ENCODE data around the gene FBXO3.
"Not testable (repeated sequence)": the region's sequence is repeated elsewhere in the genome, so short reads cannot be mapped to it uniquely, and the experiment has no call there.

The FBXO3 gene, protein sequence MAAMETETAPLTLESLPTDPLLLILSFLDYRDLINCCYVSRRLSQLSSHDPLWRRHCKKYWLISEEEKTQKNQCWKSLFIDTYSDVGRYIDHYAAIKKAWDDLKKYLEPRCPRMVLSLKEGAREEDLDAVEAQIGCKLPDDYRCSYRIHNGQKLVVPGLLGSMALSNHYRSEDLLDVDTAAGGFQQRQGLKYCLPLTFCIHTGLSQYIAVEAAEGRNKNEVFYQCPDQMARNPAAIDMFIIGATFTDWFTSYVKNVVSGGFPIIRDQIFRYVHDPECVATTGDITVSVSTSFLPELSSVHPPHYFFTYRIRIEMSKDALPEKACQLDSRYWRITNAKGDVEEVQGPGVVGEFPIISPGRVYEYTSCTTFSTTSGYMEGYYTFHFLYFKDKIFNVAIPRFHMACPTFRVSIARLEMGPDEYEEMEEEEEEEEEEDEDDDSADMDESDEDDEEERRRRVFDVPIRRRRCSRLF

DNA sequence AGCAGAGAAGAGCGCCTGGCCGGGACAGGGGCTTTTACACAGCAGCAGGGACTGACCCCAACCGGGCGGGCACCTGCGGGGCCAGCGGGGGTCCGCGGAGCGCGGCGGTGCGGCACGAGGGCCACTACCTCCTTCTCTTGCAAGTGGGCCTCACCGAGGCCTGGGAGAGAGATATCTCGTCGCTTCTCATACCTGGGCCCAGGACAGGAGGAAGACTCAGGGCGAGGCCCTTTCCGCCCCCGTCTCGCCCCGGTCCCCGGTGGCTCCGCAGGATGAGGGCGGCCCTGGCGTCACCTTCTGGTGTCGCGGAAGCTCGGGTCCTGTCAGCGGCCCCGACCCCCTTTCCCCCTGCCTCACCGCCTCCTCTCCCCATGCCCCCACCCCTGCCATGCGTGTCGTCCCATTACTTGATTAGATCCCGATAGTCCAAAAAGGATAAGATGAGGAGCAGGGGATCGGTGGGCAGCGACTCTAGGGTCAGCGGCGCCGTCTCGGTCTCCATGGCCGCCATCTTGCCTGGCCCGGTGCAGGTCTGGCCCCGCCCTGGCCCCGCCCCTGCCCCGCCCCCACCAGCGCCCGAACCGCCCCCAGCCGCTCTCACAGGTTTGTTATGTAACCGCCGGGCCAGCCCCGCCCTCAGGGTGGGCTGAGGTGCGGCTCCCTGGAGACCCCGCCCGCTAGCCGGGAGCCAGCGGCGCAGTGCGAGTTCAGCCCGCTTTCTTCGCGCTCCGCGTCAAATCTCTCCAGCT is at the start of gene FBXO3:
Gene FBXO3 (minus strand): TSS at position 534 of the 749 bp plus-strand sequence. CDS start 23 bp downstream, at position 511.
- in situ Hi-C loops (cut with MboI; ENCODE audit: low sequenced_read_pairs): no loop called here

DNA sequence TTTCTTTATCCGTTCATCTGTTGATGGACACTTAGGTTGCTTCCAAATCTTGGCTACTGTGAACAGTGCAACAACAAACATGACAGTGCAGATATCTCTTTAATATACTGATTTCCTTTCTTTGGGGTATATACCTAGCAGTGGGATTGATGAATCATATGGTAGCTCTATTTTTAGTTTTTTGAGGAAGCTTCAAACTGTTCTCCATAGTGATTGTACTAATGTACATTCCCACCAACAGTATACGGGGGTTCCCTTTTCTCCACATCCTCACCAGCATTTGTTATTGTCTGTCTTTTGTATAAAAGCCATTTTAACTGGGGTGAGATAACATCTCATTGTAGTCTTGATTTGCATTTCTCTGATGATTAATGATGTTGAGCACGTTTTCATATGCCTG is 48.7 kb upstream of the FBXO3 start:
- in situ Hi-C loops (cut with MboI; ENCODE audit: low sequenced_read_pairs): not testable (repeated sequence)

DNA sequence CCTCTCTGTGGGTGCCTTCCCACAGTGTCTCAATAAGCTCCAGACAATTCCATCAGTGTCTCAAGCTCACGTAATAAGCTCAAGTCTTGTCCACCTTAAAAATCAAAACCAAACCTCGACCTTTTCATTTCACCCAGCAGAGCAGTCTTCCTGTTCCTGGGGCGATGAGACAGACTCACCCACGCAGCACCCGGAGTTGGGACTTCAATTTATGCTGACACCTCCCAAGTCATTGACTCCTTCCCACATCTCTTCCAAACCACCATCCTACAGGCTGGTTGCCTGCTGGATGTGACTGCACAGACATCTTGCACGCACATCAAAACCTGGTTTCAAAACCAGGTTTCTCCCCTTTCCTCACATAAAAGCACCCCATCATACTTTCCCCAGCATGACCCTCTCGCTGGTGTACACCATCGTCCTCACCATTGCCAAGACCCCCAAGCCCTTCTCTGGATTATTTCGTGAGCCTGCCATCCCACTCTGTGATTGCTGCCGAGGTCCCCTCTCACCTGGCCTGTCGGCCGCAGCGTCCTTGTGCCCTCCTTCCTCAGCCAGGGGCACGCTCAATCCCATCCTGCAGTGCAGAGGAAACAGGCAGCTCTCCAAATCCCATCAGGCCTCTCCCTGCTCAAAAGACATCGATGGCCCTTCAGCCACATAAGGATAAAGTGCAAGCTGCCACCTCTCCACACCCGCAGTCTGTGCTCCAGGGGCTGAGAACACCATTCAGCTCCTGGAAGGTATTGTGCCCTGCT is 45.1 kb upstream of the FBXO3 start:
- in situ Hi-C loops (cut with MboI; ENCODE audit: low sequenced_read_pairs): no loop called here

DNA sequence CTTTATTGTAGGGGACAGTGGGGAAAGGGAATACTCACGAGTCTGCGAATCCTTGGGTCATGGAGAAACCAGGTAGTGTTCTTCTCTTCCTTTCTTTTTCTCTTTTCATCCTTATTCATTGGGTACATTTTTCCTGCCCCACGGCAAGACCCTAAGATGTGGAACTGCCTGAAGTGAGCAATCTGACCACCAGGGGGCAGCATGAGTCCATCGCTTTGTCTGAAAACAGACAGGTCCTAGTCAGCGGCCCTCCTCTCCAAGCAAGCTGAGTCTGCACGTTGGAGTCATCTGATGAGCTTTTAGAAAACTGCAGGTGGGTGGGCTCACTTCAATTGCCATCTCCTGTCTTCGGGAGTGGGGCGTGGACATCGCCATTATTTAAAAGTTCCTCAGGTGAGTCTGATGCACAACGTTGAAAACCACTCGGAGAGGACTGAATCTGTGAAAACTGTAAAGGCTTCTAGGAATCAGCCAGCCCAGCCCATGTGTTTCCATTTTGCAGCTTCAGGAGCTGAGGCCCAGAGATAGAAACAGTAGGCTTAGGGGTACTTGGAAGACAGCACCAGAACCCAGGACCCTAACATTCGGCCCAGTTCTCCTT is 34.0 kb upstream of the FBXO3 start:
- in situ Hi-C loops (cut with MboI; ENCODE audit: low sequenced_read_pairs): no loop called here

DNA sequence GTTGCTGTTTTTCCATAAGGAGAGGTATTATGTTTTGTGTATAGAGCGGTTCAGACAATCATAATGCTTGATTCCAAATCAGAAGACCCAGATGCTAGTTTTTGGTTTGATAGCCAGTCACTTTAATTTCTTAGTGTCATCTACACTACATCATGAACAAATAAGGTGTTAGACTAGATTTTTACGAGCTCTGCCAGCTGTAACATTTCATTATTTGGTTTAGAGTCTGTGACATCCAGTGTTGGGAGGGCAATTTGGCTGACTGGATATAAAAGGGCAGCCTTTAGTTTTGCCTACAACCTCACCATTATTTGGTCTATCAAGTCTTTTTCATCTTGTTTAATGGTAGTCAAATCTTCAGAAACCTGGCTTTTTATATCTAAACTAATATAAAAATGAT is 30.2 kb upstream of the FBXO3 start:
- in situ Hi-C loops (cut with MboI; ENCODE audit: low sequenced_read_pairs): no loop called here

DNA sequence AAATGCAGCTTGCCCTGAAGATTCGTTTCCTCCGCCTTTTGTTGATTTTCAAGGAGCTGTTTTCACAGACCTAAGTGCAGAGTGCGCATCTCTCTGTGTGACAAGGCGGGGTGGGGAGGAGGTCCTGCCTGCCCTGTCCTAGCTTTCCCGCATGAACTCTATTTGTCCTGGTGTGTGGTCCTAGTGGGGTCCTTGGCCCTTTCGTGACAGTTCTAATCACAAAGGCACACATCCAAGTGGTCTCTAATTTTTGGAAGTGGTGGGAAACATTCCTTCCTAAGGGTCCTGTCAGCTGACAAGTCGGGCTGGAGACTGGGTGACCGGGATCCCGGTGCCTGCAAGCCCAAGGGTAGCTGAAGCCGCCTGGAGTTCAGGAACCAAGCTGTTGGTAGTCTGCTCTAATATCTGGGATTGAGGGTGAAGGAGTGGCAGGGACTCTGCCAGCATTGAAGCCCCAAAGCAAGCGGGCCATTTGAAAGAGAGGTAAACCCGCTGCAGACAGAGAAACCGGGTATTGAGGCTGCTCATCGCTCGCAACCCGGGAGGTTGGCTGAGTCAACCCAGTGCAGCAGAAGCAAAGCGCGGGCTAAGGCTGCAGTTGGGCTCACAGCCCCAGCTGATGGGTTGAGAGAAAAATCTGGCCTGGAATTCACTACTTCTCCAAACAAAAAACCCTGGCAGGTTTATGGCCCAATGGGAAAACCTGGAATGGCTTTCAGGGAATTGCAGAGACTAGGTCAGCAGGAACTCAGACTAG is 28.1 kb upstream of the FBXO3 start:
- in situ Hi-C loops (cut with MboI; ENCODE audit: low sequenced_read_pairs): no loop called here

DNA sequence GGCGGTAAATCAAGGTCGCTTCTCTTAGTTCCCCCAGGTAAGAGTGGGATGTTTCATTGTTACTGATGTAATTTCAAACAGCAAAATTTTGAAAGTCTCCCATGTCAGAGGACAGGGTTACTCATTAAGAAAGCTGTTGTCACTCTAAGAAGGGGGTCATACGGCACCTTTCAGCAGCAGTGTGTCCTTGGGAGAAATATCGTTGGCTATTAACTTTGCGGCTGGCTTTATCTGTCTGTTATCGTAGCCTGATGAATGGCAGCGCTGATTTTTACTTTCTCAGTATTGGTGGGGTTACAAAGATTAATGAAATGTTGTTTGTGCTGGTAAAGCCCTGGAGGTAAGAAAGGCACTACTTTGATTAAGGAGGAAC is 27.5 kb upstream of the FBXO3 start:
- in situ Hi-C loops (cut with MboI; ENCODE audit: low sequenced_read_pairs): no loop called here

DNA sequence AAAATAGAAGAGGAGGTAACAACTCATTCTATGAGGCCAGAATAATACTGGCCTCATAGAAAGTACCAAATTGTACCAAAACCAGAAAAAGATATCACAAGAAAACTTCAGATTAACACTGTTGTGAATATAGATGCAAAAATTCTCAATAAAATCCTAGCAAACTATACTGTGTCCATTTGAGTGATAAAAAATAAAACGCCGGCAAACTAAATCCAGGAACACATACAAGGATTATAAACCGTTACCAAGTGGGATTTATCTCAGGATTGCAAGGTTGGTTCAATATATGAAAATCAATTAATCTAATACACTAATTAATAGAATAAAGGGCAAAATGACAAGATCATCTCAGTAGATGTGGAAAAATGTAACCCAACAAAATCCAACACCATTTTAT is 23.6 kb upstream of the FBXO3 start:
- in situ Hi-C loops (cut with MboI; ENCODE audit: low sequenced_read_pairs): no loop called here

DNA sequence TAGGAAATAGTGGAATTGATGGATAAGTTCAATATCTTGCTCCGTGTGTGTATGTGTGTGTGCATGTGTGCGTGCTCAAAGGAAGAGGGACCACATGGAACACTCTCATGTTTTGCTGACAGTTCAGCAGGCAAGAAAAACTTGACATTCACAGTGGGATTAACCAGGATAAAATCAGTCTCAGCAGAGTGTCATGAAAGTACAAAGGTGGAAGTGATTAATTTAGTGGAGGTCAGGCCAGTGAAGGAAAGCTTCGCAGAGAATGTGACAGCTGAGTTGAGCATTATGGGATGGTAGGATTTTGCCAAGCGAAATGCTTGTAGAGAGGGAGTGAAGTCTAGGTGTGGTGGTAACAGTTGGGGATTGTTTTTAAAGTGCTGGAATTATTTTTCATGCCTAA is 15.7 kb upstream of the FBXO3 start:
- in situ Hi-C loops (cut with MboI; ENCODE audit: low sequenced_read_pairs): no loop called here

DNA sequence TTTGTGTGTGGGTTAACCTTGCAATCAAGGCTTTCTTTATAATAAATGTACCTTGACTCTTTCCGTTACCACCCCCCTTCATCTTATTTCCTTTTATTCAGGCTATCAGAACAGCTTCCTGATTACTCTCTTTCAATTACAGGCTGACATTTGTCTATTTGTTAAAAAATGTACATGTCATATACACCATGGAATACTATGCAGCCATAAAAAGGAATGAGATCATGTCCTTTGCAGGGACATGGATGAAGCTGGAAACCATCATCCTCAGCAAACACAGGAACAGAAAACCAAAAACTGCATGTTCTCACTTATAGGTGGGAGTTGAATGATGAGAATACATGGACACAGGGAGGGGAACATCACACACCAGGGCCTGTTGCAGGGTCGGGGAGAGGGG is 13.8 kb upstream of the FBXO3 start:
- in situ Hi-C loops (cut with MboI; ENCODE audit: low sequenced_read_pairs): not testable (repeated sequence)

DNA sequence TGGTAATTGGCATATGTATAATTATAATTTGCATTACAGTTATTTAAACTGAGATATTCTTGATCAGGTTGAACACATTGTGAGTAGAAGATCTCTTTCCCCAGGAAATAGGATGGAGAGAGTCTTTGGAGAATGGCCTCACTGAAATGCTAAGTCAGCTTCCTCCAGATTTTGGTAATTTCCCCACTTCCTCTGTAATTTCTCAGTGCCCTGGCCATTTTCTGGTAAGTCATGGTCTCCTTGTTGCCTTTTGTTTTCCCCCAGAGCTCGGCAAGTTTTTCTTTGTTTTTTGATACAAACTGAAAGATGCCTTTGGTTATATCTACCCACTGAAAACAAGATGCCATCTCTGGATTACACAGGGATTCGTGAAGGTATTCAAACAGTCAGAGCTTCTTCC is 12.8 kb upstream of the FBXO3 start:
- in situ Hi-C loops (cut with MboI; ENCODE audit: low sequenced_read_pairs): no loop called here

DNA sequence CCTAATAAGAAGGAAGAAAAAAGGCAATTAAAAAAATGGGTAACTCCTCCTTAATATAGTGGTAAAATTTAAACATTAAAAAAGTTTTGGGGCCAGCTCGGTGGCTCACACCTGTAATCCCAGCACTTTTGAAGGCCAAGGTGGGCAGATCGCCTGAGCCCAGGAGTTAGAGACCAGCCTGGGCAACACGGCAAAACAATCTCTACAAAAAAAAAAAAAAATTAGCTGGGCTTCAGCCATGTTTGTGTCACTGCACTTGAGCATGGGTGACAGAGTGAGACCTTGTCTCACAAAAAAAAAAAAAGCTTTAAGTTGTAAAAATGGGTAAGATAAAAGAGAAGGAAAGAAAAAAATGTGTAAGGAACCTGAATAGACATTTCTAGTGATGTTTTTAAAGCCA is 11.3 kb upstream of the FBXO3 start:
- in situ Hi-C loops (cut with MboI; ENCODE audit: low sequenced_read_pairs): no loop called here

DNA sequence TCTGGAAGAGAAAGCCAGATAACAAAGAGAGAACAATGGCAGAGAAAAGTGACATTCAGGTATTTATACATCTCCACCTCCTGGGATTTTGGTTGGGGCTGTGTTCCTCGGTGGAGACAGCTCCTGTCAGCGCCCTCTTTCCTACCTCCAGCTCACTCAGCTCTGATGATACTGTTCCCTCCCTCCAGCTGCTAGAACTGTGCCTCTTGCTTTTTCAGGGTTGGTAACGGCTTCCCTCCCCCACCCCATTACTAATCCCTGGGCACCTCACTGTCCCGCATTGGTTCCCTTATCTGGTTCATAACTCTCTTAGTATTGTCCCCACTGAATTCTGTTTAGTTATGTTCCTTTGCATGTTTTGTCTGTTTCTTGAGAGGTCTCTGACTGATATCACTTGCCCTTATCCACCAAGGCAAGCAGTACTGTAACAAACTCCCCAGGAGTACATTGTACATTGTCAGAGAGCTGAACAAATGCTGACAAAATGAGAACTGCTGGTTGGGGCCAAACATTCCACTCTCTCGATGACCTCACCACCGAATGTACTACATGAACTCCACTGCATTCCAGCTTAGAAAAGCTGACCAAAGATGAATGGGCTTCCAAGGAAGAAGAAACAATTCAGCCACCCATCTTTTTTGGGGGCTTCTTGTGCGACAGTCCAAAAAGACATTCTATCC is 5.7 kb upstream of the FBXO3 start:
- in situ Hi-C loops (cut with MboI; ENCODE audit: low sequenced_read_pairs): no loop called here

DNA sequence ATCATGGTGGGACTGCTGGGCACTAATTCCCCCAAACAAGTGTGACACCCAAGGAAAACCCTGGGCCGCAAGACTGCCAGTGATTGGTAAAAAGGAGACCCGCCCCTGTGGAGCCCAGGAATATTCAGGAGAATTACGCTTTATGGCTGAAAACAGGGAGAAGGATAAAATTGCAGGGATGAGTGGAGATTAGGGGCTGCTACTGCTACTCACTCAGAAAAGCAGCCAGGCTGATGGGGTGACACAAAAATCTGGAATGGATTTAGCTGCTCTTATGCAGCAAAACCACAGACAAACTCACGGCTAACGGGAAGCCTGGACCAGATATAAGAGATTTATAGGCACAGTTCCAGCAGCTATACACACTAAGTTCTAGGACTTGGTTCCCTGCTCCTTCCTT is 4.4 kb upstream of the FBXO3 start:
- in situ Hi-C loops (cut with MboI; ENCODE audit: low sequenced_read_pairs): no loop called here

DNA sequence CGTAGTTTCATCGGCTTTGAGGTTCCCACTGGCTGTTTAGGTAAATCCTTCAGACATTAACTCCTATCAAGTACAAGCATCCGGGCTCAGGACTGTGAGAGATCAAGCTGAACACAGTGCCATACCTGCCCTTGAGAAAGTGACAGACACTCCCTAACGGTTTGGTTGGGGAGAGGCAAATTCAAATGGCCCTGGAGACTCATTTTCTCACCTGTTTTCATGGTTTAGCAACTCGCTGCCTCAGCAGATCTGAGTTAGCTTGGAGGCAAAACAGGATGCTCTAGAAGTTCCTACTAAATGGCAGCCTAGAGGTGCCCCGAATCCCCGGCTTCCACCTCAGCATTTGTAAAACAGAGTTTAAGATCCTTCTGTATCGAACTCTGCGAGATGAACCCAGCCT is 3.6 kb upstream of the FBXO3 start:
- in situ Hi-C loops (cut with MboI; ENCODE audit: low sequenced_read_pairs): no loop called here

DNA sequence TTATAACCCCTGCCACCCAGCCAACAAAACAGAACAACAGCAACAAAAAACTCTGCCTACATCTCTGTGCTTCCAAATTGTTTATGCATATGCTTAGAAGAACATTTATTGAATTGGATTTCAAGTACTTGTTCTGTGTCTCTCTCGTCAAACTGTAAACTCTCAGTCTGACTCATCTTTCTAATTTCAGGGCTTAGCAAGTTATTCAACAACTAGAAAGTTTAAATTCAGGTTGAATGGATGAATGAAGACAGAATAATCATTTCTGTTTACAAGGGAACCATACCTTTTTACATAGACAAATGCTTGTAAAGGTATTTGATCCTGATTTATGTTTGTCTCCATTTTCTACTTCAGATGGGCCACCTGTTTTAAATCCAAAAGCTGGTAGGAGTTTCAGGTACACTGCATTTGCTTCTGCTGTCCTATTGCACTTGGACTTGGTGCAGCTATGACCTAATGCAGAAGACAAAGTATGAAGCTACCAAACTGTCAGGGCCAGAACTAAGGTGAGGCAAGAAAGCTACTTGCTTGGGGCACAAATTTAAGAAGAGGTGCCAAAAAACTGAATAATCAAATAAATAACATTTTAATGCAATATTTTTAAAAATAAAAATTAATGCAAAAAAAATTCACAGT is 1.6 kb upstream of the FBXO3 start:
- in situ Hi-C loops (cut with MboI; ENCODE audit: low sequenced_read_pairs): no loop called here

DNA sequence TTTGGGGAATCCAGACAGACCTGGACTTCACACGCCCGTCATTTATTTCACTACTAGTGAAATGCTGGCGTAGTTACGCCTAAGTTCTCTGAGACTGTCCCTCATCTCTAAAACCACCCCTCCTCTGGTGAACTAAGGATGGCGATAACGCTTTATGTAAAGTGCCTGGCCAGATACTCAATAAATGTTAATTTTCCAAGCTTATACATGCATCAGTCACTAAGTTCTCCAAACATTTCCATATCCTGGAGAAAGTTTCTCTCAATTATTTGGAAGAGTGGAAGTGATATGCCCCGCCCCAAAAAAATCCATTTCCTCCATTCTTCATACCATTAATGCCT is 1.1 kb upstream of the FBXO3 start:
- in situ Hi-C loops (cut with MboI; ENCODE audit: low sequenced_read_pairs): no loop called here

DNA sequence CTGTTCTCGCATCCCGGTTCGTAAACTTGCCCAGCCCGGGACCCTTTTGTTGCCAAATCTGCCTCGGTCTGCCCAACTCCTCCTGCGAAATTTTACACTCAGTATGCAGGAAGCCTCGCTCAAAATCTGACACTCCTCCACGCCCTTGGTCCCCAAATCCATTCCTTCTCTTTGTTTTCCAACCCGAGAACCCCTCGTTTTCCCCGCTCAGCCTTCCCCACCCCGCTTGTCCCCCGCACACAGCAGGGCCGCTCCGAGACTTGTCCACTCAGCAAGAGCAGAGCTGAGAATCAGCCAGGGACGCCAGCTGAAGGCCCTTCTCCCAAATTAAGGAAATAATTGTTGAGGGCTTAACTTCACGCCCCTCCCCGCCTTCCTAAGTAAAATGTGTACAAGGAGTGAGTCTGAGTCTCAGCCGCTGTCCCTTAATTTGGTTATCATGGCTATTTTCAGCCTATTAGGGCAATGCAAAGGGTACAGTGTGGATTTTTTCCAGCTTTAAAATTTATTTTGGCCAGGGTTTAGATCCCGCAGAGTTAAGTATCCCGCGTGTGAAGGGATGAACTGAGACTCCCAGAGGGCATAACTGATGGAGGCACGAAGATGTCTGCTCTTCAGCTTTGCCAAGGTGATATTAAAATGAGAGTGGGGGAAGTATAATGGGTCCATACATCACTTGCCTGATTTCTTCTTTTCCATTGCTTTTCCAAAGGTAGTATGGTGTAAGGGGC is 581 bp upstream of the FBXO3 start:
- in situ Hi-C loops (cut with MboI; ENCODE audit: low sequenced_read_pairs): no loop called here

Data from HL-60/S4 treated with phorbol 12-myristate 13-acetate at 8.2 ng/mL for 4 days and 3 days (cell line).